AG09319 (cell line): ENCODE data around the gene PSMA6.
"Not testable (repeated sequence)": the region's sequence is repeated elsewhere in the genome, so short reads cannot be mapped to it uniquely, and the experiment has no call there.

Experiments
- DNase-seq: peaks from one replicate; pipeline ENCODE4 v3.0.0-alpha.2; 2010; ENCODE audit warnings: low read depth; ENCODE audit errors: extremely low read depth
- TF ChIP-seq, protein P1 (sequence below): IDR thresholded peaks from 2 replicates; pipeline ENCODE4 v1.5.1; 2011; ENCODE audit warnings: low read depth, mild to moderate bottlenecking, inconsistent platforms, low read length, moderate library complexity

The PSMA6 gene

DNA sequence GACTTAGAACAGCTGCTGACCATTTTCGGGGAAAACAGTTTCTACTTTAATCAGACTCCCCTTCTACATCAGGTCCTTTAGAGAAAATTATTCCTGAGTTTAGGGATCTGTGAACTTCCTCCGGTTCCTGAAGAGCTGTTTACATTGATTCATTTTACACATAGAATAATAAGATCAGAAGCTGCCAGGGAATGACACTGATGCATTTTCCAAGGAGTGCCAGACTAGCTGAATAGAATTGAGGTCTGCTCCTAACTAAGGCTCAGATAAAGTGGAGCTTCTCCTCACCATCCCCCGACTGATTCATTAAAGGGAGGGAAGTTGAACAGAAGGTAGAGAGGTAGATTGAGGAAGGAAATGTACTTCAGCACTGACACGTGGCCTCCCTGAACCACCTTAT is 41.9 kb upstream of the PSMA6 start:
- TF ChIP-seq, protein P1, sequence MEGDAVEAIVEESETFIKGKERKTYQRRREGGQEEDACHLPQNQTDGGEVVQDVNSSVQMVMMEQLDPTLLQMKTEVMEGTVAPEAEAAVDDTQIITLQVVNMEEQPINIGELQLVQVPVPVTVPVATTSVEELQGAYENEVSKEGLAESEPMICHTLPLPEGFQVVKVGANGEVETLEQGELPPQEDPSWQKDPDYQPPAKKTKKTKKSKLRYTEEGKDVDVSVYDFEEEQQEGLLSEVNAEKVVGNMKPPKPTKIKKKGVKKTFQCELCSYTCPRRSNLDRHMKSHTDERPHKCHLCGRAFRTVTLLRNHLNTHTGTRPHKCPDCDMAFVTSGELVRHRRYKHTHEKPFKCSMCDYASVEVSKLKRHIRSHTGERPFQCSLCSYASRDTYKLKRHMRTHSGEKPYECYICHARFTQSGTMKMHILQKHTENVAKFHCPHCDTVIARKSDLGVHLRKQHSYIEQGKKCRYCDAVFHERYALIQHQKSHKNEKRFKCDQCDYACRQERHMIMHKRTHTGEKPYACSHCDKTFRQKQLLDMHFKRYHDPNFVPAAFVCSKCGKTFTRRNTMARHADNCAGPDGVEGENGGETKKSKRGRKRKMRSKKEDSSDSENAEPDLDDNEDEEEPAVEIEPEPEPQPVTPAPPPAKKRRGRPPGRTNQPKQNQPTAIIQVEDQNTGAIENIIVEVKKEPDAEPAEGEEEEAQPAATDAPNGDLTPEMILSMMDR, result no peak
- DNase-seq, result no peak

DNA sequence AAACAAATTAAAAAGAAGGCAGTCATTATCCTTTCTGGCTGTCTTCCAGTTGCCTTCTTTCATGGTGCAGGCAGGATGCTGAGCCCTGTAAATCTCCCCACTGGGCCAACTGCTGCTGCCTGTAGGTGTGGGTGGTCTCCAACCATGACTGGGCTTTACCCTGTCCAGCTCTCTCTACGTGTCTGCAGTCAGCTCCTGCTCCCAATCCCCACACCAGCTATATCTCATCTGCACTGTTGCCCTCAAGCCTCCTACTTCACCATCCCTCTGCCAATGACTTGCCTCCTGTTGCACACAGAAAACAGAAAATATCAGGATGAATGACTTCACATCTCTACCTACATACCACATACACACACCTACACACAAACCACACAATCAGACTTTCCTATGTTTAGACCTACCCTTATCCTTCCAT is 39.7 kb upstream of the PSMA6 start:
- no peak for DNase-seq
- TF ChIP-seq, protein P1, result no peak

DNA sequence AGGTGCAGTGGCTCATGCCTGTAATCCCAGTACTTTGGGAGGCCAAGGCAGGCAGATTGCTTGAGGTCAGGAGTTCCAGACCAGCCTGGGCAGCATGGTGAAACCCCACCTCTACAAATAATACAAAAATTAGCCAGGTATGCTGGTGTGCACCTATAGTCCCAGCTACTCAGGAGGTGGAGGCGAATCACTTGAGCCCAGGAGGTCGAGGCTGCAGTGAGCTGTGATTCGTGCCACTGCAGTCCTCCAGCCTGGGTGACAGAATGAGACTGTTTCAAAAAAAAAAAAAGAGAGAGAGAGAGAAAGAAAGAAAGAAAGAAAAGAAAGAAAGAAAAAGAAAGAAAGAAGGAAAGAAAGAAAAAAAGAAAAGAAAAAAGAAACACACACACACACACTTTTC is 39.1 kb upstream of the PSMA6 start:
- DNase-seq, result not testable (repeated sequence)

DNA sequence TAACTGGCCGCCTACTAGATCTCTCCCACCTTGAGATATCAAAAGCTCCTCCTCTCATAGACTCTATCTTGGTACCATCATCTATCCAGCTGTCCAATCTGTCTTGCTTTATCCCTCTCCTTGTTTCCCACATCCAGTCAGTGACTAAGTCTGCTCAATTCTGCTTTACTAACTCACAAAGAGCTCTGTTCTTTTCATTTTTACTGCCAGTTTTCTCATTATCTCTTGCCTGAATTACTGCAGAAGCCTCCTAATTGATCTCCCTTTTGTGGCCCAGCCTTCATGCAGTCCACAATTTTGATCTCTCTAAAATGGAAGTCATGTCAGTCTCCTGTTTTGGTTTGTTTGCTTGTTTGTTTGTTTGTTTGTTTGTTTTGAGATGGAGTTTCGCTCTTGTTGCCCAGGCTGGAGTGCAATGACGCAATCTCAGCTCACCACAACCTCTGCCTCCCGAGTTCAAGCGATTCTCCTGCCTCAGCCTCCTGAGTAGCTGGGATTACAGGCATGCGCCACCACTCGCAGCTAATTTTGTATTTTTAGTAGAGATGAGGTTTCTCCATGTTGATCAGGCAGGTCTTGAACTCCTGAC is 38.1 kb upstream of the PSMA6 start:
- not testable (repeated sequence) for DNase-seq

DNA sequence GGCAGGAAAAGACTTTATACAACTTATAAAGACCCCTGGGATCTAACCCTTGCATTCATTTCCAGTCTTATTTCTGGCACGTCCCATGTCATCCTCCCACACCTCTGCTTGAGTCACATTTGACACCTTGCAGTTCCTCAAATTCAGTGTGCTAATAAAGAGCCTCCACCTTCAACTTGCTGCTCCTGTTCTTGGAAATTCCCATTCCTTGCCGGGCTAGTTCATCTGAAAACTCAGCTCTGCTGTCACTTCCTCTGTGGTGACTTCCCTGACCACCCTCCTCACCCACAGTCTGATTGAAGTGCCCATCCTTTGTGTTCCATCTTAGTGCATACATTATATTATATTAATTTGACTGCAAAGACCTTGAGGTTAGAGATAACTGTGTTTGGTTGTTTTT is 37.4 kb upstream of the PSMA6 start:
- TF ChIP-seq, protein P1, result no peak
- no peak for DNase-seq

DNA sequence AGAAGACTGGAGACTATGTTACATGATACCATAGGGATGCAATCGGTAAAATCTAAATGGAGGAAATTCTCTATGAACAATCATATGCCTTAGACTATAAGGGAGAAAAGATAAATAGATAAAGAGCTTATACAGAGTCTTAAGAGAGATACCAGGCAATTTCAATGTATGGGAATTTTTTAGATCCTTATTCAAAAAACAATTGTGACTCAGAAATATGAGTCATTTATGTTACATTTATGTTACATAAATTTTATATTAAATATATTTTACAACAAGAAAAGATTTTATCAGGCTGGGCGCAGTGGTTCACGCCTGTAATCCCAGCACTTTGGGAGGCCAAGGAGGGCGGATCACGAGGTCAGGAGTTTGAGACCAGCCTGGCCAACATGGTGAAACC is 36.5 kb upstream of the PSMA6 start:
- TF ChIP-seq, protein P1, result no peak
- DNase-seq, result no peak

DNA sequence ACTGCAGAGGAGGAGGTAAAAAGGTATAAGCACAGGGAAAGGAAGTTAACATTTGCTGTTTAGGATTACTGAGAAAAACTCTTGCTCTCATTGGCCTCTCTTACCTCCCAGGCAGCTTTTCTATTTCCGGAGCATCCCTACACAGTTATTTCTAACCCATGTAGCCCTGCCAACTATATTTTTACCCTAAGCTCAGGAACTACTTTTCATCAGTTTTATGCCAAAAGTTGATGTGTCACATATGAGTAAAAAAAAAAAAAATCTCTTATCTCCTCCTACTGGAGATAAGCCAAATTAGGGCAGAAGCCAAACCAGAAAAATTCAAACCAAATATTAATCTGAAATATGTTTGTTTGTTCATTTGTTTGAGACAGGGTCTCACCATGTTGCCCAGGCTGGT is 34.4 kb upstream of the PSMA6 start:
- DNase-seq, result no peak
- TF ChIP-seq, protein P1, result no peak

DNA sequence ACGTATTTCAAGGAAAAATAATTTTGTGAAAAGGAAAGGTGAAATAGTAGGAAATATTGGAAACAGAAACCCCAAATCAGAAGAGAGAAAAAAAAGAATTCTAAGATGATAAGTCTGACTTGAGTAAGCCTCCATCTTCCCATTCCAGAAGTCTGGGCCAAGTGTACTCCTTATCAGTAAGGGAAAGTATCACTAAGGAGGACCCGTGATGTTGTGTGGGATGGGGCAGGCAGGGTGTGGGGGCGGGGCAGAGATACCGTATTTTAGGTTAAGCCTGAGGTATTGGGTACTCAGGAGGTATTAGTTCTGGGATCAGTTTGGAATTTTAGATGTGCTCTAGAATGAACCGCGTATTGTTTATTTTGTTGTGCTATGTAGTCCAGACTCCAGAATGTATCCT is 33.8 kb upstream of the PSMA6 start:
- TF ChIP-seq, protein P1, result no peak
- no peak for DNase-seq
